ENCODE data around the gene TK2.
"Not testable (repeated sequence)": the region's sequence is repeated elsewhere in the genome, so short reads cannot be mapped to it uniquely, and the experiment has no call there.

Gene TK2

DNA sequence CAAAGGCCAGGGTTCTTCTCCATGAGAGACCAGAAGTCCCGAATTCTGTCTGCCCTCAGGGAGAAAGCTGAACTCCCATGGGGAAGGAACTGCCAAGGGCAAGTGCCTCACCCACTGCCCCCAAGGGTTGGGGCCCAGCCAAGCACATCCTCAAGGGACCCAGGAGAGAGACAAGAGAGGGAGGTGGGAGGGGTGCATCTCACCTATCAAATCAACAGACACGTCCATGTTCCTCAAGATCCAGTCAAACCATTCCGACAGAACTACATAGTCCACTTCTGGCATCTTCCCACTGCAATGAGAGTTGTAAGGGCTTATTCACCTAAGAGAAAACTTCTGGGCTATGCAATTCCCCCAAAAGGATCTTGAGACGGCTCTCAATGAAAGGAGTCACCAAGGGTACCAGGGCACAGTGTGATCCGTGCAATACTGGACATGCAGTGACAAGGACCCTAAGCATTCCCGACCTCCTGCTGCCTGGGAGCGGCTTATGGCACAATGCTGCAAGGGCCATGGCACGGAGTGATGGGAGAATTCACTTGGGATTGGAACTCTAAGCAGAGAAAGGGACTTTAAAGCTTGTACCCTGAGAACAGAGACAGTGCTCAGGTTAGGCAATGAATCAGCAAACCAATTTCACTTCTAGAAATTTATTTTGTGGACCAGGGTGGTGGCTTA, 32.2 kb downstream of the TK2 start:
- DNase-seq: no peak

DNA sequence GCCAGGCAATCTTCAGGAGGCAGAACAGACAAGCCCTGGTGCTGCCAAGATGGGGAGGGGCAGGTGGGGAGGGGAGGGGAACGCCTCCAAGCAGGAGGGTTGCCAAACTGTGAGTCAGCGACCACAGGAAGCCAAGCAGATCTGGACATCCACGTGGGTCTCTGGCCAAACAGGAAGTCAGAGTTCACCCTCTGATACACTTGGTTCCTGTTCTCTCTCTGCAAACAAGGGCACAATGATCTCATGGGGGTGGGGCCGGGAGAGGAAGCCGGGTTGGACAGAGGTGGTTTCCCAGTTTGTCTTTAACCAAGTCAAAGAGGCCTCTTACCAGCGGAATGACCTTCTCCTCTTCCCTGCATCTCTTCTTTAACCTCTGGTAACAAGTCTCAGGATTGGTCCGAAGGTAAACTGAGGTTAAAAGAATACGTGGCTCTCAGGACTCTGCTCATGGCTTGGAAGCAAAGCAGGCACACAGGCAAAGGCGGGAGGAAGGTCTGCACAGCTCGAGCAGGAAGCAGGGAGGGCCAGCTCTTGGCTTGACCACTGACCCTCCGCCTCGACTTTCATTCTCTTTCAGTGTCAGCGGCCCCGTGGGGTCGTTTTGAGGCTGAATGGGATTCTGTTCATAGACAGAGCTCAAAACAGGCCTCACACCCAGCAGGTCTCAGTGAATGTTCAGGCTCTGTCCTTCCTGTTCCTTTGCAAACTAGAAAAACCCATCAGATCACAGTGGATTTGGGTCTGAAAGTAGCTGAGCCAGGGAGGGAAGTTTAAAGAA, 32.9 kb downstream of the TK2 start:
- DNase-seq: no peak

DNA sequence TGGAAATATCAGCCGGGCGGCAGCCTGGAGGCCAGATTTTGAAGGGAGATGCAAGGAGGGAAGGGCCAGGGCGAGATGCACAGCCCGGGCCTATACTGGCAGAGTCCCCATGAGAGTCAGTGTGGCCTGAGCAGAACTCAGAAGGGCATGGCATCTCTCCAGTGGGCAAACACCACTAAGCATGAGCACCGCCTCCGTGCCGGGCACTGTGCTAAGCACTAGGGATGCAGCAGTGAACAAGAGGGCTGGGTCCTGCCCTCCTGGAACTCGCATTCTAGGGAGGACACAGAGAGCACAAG, 33.5 kb downstream of the TK2 start:
- DNase-seq: no peak

DNA sequence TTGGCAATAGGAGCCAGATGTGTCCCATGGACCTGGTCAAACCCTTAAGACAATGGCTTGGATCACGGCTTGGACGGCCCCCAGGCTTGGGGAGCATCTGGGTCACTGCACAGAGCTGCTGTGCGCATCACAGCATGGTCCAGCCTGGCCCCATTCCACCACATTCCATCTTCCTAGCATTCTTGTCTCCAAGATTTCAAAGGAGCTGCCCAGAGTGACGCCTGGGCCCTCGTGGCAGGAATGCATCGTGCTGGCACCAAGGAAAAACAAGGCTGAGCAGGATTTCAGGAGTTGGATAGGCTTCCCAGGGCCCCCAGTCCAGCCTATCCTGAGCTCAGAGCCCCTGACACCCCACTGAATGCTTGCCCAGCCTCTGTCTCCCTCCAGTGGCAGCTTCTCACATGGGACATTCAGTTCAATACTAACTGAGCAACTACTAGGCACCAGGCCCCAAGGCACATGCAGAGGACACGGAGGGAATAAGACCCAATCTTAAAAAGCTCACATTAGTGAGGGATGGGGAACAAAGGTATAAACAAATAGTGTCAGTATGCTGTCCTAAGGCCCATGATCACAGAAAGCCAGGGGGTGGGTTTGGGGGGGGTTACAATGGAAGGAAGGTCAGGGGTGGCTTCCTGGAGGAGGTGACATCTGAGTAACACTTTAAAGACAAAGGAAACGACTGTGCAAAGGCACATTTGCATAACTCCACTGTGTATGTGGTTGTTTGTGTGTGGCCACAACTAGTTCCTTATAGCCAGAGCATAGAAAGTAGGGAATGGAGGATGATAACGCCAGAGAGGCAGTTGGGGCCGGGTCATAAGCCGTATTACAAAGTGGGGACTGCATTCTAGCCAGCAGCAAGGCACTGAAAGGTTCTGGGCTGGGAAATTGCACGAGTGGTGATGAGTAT, 34.1 kb downstream of the TK2 start:
- no peak for DNase-seq

DNA sequence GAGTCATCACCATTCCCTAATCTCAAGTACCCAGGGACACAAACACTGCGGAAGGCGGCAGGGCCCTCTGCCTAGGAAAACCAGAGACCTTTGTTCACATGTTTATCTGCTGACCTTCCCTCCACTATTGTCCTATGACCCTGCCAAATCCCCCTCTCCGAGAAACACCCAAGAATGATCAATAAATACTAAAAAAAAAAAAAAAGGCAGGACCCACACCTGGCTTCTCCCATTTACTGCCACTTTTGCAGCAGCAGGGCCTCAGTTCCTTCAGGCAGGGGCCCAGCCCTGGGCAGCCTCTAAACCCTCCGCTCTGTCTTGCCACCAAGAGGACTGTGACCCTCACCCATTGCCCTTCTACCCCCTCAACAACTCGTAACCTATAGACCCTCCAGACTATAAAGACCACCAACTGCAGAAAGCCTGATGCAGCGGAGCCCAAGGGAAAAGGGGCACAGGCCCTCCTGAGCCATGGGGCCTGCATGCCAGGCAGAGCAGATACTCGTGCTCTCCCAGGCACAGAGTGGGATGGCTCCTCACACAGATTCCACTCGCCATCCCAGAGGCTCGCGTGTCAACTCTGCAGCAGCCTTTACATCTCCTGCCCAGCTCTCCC, 34.8 kb downstream of the TK2 start:
- DNase-seq: not testable (repeated sequence)

DNA sequence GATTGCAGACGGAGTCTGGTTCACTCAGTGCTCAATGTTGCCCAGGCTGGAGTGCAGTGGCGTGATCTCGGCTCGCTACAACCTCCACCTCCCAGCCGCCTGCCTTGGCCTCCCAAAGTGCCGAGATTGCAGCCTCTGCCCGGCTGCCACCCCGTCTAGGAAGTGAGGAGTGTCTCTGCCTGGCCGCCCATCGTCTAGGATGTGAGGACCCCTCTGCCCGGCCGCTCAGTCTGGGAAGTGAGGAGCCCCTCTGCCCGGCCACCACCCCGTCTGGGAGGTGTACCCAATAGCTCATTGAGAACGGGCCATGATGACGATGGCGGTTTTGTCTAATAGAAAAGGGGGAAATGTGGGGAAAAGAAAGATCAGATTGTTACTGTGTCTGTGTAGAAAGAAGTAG, 35.5 kb downstream of the TK2 start:
- DNase-seq: not testable (repeated sequence)

DNA sequence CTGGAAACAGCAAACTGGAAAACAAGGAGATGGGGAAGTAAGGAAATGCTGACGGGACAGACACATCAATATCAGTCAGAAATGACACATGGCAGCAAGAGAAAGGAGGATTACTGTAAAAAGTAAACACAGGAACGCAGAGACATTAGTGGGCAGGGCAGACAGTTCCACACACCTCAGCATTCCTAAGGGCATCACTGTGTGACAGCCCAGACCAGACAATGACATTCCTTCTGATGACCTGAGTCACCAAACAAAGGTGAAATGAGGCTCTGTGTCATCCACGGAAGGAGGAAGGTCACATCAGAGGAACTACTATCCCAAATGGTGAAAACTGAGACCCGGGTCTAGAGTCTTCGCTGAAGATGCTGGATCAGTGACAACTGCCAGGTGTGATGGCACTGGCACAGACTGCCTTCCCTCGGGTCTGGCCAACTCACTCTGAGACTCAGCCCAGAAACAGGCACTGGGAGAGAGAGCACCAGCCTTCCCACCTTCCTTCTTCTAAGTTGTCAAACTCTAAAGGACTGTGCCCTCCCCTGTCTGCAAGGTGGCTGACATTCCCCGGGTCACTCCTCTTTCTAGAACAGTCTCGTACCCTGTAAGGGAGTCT, 36.7 kb downstream of the TK2 start:
- no peak for DNase-seq

DNA sequence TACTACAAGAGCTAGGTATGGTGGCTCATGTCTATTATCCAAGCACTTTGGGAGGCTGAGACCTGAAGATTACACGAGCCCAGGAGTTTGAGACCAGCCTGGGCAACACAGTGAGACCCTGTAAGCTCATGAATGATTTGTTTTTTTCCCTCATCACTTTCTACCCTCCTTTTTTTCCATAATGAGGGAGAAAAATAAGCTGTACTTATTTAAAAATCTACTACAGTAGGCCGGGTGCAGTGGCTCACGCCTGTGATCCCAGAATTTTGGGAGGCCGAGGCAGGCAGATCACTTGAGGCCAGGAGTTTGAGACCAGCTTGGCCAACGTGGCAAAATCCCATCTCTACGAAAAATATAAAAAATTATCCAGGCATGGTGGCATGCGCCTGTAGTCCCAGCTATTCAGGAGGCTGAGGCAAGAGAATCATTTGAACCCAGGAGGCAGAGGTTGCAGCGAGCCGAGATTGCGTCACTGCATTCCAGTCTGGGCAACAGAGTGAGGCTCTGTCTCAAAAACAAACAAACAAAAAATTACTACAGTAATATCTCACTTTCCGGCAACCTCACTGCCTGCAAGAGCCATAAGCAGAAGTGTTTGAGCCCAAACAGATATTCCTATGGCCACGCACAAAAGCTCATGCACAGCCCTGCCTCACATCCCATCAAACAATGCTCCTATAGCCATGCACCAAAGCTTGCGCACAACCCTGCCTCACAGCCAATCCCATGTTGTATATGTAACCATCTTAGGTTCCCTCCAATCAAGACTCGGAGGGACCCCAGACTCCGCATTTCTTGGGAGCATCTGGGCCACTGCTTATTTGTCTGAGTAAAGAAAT, 37.4 kb downstream of the TK2 start:
- no peak for DNase-seq

DNA sequence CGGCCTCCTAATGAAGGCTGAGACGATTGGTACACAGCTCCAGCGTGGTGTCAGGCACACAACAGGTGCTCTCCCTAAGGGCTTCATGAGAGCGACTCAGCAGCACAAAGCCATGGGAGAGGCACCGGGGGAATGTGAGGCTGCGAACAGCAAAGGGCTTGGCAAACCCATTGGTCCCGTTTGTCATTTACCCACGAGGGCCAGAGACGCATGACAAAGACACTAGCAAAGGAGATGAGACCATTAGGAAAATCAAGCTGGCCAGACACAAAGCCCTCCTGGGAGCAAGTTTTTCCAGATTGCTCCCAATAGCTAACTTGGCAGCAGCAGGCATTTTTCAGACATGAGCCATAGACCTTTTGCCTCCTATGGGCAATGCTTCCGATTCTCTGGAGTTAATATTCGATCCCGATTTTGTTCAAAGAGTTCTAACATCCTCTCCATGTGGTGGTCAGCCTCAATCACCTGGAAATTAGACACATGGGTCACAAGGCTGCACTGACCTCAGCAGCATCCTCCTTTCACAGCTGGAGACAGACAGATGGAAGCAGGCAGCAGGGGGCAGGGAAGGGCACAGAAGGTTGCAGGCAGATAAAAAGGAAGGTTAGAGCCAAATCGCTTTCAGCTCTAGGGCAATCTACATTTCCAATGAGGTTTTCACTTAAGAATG, 38.2 kb downstream of the TK2 start:
- DNase-seq: no peak

DNA sequence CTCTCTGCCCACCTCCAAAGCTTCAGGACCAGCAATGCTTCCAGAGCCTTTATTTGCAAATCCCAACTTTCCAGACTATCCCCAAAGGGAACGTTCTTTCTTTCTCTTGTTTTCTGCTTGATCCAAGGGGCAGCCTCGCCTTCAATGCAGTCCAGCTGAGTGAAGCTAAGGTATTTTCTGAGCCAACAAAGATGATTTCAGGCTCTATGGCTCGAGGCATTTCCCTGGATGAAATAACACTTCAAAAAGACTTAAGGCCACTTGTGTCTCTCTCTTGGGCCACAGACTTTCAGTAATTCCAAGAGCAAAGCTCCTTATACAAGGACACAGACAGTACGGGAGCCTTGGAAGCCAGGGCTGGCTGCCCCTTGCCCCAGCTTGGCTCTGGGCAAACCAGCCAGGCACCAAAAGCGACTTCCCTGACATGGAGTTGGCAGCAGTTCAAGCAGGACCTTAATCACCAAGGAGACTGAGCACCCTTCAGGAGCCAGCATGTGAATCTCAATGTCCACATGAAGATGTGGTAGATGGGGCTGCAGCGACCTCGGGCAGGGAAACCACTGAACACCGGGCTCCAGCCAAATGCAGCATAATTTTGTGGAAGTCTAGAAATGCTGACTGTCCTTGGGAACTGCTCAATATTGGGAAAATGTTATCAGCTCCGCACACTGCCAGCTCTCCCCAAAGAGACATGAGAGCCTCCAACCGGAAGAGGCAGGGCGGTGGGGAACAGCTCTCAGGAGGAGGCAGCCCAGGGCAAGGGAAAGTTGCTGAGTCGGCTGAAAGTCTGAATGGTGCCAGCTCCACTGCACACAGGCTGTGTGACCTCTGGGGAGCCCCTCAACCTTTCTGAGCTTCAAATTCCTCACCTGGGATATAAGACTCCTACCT, 39.0 kb downstream of the TK2 start:
- DNase-seq: no peak

DNA sequence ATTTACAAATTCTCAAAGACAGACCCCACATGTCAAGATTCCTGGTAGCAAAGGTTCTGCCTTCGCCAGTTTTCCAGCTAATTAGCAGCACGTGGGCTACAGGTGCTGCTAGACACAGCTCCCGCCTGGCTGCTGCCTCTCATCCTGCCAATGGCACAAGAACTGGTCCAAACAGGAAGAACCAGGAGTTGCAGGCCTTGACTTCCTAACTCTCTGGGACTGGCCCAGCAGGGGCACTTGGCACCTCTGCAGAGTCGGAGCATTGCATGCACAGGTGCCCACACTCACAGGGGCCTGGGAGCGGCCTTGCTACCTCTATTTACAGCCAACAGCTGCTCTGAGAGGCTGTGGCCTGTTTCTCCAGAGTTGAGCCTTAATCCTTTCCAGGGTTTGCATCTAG, 39.6 kb downstream of the TK2 start:
- DNase-seq: no peak

DNA sequence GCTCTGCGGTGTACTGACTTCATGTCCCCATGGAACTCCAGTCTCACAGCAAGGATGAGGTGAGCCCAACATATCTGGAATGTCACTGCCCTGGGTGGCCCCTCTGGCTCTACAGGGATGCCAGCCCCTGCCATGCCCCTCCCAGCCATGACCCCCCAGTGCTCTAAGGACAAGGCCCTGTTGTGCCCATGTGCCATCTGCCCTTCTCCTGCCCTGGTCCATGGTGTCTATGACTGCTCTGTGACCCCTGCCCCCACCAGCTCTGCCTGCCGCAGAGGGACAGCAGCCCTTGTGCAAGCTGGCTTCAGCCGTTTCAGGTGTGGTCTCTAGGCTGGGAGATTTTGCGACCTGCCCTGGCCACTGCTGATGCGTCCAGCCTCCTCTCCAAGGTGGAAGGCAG, 40.3 kb downstream of the TK2 start:
- DNase-seq: no peak

DNA sequence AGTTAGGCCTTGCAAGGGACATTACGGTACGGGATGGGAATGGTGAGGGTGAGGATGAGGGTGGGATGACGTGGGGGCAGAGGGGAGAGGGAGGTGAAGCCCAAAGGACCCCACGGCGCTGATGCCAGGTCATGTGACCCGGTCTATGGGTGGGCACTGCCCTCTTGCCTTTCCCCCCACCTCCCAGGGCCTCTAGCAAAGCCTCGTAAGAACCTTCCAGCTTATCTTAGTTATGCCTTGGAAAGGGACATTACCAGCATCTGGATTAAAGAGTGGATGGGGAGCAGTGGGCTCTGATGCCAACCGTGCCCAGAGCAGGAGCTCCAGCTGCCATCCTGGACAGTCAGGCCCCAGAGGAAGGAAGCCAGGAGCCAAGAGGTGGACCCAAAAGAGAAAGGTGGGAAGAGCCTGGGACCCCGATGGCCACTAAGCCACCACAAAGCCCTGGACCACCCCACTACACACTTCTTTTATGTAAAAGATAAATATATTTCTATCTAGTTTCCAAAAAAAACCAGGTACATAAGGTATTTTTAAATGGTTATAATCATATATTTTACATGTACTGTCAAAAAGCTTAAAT, 40.9 kb downstream of the TK2 start:
- no peak for DNase-seq

DNA sequence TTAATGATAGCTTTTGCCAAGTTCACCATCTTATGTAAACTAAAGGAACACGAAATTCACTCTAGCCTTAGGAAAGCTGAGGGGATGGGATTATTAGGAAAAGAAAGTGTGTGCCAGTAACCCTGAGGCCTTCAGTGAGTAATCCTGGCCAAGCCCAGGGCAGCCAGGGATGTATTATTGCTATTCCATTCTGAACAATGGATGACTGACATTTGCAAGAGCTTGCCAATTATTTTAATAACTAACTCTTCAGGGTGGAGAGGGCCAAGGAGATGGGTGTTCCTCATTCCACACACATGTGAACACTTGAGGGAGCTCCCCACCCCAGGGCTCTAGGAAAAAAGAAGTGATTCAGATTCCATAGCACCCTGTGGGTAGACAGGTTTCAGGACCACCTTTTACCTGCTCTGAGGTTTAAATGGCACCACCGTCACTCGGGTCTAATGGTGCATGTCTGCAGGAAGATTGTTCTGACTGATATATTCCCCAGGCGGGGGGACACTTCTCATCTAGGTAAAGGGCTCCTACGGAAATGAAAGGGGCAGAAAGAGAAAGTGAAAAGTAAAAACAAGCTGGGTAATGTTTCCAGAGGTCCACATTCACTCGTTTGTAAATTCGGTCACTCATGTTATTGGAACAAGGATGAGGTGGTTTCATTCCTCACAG, 41.5 kb downstream of the TK2 start:
- no peak for DNase-seq

DNA sequence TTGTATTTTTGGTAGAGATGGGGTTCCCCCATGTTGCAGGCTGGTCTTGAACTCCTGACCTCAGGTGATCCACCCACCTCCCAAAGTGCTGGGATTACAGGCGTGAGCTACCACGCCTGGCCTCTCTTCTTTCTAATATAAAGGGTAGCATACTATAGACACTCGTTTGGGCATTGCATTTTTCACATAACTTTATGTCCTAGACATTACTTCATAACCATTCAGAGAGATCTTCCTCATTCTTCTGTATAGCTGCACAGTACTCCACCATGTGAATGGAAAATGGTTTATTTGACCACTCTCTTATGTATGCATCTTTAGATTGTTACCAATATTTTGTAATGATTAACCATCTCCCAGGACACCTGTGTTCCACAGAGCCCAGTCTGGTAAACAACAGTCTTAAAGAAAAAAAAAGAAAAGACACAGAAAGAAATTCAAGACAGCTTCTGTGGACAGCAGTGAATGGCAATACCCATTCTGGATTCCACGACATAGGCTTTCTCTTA, 42.1 kb downstream of the TK2 start:
- no peak for DNase-seq

DNA sequence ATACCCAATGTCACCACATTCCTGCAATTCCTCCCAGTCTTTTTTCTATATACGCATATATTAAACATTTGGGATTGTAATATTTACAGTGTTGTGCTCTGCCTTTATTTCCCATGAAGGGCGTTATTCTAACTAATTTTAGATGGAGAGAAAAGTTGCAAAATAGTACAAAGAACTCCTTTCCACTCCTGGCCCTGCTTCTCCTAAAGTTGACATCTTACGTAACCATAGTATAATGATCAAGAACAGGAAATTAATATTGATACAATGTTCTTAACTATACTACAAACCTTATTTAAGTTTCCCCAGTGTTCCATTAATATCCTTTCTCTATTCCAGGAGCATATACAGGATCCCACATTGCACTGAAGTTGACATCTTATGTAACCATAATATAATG, 46.3 kb downstream of the TK2 start:
- no peak for DNase-seq

DNA sequence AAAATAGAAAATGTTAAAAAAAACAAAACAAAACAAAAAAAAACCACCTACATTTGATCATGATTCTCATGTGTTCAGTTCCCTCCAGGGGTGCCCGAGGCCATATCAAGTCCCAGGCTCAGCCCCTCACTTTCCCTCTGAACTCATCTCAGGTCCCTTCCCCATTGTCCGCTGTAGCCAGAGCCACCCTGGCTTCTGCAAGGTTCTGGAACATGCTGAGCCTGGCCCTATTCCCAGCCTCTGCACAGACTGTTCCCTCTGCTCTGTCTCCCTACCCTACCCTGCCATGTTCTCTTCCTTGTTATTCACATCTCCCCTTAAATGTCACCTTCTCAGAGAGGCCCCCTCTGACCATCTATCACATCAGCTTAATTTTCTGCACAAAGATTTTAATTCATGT, 46.9 kb downstream of the TK2 start:
- DNase-seq: no peak

DNA sequence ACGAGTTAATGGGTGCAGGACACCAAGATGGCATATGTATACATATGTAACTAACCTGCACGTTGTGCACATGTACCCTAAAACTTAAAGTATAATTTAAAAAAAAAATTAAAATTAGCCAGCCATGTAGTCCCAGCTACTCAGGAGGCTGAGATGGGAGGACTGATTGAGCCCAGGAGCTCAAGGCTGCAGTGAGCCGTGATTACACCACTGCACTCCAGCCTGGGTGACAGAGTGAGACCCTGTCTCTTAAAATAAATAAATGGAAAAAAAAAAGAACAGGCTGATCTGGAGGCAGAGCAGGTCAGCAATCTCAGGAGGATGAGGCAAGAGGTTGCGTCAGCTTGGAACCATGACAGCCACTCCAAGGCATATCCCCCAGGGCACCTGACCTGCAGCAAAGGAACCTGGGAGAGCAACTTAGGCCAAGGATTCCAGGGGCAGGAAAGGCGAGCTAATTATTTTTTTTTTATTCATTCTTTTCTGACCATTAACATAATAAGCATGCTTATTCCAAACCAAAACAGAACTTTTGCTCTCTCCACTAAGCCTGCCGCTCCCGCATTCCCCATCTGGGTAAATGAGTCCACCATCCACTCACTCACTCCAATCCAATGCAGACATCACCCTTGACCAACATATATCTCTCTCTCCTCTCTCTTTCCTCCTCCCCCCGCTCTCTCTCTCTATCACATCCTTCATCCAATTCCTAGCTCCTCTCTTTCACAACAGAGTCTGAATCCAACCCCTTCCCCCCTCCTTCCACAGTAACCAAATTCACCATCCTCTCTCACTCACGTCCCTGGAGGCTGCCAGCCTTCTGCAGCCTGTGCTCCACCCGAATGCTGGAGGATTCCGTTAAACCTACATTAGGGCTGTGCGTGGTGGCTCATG, 47.7 kb downstream of the TK2 start:
- no peak for DNase-seq
